ENCODE measurements around the gene AHNAK.

- no peak for TF ChIP-seq EP300 (IDR thresholded peaks at IDR 0.05)
- TF ChIP-seq SMC3 (IDR thresholded peaks at IDR 0.05): no peak
Measured at GRCh38 chr11:62435846-62436660, 110.6 kb downstream of the AHNAK start.

All from A549 (cell line).